NCI-H146 treated with DMSO at 0.1 percent for 48 hours (cell line): ENCODE results near the gene DENR.
"Not testable (repeated sequence)": the region's sequence is repeated elsewhere in the genome, so short reads cannot be mapped to it uniquely, and the experiment has no call there.

Experiments used
- DNase-seq: peaks from one replicate; lab custom pipeline; 2025; ENCODE audit not compliant: unreplicated experiment; lab: John Stamatoyannopoulos, UW

DENR gene

DNA sequence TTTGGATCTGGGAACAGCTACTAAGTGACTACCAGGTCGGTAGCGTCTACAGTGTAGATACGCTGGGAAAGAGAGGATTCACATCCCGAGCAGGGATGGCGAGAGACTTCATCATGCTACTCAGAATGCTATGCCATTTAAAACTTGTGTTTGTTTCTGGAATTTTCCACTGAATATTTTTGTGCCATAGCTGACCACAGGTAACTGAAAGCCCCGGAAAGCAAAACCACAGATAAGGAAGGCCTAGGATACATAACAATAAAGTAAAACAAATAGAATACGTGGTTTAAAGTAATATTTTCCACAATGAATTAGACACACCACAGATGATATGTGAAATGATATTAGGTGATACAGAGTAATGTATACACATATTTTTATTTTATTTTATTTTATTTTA is 14.1 kb upstream of the DENR start:
- DNase-seq, result no peak

DNA sequence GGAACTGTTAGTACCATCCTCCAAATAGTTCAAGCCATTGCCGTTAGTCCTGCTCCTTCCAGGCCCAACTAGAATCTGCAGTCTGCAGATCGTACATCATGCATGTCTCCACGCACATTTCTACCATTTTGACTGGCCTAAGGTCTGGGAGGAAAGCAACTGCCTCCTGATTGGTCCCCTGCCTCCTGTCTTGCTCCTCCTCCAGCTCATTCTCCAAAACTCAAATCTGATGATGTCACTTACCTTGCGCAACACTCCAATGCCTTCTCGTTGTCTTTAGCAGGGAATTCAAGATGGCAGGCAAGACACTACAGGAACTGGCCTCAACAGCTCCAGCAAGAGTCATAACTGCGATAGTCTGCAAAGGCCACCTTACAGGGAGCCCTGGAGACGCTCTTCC is 12.3 kb upstream of the DENR start:
- no peak for DNase-seq

DNA sequence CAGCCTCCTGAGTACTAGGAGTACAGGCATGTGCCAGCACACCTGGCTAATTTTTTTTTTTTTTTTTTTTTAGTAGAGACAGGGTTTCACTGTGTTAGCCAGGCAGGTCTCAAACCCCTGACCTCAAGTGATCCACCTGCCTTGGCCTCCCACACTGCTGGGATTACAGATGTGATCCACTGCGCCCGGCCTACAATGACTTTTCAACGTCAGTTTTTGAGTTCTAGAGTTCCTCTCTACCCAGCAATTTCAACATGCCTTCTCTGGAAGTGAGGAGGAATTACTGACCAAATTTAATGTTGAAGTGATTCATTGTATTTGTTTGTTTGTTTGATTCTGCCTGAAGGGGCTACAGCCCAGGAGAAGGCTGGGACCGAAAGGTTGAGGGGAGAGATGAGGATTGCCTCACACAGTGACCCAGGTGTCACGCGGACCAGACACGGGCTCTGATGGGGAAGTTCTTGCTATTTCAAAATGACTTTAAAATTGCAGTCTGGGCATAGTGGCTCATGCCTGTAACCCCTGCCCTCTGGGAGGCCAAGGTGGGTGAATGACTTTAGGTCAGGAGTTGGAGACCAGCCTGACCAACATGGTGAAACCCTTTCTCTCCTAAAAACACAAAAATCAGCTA is 8.6 kb upstream of the DENR start:
- DNase-seq, result no peak

DNA sequence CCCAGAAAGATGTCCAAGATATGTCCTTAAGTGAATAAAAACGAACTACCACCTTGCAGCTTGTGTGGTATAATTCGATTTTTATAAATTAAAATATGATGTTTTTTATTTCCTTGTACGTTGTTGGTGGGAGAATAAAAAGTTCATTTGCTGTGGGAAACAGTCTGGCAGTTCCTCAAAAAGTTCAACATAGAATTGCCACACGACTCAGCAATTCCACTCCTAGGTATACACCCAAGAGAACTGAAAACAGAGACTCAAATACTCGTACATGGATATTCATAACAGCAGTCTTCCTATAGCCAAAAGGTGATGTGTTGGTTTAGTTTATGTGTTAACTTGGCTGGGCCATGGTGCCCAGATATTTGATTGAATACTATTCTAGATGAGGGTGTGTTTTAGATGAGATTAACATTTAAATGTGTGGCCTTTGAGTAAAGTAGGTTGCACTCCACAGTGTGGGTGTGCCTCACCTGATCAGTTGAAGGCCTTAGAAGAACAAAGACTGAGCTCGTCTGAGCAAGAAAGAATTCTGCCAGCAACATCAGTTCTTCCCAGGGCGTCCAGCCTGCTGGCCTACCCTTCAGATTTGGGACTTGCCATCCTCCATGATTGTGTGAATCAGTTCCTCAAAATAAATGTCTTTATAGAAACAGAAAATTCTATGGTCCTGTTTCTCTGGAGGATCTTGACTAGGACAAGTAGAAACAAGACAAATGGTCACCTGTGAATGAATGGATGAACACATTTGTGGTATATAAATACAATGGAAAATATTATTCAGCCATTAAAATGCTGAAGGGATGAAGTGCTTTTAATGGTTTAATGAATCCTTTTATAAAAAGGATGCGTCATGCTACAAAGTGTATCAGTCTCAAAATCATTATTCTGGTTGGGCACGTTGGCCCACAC is 5.1 kb upstream of the DENR start:
- DNase-seq, result no peak

DNA sequence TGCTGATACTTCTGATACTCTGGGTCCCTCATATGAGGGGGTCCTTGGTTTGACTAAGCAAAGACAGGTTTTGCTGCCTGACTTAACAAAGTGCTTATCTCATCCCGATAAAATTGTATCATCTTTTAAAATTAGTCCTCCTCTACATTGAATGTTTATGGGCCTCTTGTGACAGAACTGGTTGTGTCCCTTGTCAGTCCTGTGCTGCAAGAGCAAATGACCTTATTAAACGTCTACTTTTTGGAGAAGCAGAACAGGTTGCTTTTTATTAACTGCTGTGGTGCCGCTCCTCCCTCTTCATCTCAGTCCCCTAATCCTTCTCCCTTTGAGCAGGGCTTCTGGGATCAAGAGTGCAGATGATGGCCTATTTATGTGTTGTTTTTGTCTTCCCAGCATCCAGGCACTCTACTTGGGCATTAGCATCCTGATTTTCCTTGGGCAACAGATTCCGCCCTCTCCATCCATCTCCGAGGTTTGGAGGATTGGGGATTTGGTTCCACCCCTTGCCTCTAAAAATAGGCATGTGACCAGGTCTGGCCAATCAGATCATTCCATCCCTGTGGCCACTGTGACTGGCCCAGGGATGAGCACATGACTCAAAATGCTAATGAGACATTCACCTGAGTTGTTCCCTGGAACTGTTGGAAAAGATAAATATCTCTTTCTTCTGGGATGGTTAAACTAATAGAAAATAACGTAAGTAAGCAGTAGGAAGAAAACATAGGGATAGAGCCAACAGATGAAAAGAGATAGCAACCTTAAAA is 2.9 kb upstream of the DENR start:
- DNase-seq, result peak; percentile 17

DNA sequence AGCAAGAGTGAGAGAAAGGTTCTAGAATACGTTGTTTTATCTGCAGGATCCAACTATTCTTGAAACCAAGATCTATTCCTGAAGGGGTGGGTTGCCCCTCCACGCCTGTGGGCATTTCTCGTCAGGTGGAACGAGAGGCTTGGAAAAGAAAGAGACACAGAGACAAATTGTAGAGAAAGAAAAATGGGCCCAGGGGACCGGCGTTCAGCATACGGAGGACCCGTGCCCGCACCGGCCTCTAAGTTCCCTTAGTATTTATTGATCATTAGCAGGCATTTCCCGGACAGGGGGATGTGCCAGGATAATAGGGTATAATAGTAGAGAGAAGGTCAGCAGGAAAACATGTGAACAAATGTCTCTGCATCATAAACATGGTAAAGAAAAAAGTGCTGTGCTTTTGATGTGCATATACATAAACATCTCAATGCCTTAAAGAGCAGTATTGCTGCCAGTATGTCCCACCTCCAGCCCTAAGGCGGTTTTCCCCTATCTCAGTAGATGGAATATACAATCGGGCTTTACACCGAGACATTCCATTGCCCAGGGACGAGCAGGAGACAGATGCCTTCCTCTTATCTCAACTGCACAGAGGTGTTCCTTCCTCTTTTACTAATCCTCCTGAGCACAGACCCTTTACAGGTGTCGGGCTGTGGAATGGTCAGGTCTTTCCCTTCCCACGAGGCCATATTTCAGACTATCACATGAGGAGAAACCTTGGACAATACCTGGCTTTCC is 1.7 kb upstream of the DENR start:
- not testable (repeated sequence) for DNase-seq

DNA sequence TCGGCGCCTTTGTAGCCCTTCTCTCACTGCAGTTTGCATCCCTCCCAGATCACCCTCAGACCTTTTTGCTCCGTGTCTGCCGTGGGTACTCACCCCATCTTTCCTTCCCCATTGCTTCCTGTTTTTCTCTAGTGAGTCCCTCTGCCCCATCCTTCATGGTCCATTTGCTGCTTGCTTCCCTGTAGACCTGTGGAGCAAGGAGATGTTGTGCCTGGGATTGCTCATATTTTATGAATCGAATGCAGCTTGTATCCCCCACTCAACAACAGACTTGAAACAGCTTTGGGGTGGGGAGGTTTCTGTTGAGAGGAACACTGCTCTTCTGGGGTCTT is 661 bp downstream of the DENR start:
- DNase-seq, result no peak

DNA sequence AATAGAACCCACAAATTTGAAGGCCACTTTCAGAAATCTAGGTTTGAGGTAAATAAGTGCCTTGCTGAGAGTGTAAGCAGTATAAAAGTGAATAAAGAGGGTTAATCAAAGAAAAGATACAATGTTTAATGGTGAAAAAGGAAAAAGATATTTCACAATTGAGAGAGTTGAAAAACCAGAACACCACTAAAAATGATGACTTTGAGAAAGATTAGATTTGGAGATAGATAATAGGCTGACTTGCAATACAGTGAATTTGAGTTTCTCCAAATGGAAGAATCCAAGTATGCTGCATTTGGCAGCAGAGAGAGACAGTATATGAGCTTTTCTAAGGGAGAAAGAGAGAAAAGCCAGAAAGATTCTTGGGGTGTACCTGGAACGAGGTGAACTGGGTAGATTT is 2.2 kb downstream of the DENR start:
- DNase-seq, result no peak

DNA sequence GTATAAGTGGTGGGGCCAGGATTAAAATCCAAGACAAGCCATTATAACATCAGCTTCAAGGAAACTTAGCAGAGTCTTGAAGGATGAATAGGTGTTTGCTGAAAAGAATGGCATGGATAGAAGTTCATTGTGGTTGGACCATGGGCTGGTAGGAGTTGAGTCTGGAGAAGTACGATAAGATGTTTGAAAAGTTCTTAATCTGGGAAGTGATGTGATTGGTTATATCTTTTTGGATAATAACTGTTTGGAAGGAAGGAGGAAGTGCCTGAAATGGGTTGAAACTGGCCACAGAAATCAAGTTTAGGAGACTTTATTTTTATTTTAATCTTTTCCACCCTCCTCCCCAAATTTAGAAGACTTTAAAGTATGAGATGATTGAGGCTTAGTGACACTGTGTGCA is 4.9 kb downstream of the DENR start:
- DNase-seq, result no peak

DNA sequence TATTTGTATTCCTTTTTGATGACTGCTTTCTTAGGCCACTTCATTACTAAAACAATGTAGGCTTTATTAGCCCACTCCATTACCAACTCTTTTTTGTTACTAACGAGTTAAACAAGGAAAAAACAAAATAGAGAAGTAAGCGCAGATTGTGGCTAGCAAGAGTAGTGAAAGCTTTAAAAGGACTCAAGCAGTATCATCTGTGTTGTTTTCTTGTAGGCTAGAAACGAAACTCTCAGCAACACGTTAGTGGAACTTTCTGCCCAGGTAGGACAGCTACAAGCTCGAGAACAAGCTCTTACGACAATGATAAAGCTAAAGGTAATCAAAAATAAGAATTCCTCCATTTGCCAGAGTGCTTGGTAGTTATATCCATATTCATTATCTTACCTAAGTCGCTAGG is 32.9 kb downstream of the DENR start:
- no peak for DNase-seq

DNA sequence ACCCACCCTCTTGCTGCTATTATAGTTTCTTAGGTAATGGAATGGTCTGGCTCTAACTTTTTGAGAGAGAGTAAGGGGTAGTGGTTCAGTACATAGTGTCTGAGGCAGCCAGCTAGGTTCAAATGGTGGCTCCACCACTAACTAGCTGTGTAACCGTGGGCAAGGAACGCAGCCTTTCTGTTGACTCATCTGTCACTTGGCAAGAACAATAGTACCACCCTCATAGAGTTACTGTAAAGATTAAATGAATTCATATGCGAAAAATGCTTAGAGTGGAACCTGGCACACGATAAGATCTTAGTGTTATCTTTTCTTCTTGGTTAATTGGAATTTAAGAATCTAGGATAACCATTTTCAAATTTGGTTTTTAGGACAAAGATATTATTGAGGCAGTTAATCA is 35.8 kb downstream of the DENR start:
- DNase-seq, result no peak

DNA sequence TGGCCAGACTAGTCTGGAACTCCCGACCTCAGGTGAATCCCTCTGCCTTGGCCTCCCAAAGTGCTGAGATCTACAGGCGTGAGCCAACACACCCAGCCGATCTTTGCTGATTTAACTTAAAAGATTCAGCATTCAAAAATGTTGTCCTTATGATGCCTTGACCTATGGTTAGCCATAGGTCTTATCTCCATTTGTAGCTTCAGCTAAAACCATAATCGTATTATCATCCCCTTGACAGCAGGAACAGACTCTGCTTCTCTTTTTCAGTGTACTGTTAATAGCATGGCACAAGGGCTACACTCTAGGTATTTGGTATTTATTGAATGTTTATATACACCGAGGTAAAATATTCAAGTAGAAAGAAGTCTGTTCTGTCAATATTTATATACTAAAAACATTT is 37.0 kb downstream of the DENR start:
- DNase-seq, result no peak

DNA sequence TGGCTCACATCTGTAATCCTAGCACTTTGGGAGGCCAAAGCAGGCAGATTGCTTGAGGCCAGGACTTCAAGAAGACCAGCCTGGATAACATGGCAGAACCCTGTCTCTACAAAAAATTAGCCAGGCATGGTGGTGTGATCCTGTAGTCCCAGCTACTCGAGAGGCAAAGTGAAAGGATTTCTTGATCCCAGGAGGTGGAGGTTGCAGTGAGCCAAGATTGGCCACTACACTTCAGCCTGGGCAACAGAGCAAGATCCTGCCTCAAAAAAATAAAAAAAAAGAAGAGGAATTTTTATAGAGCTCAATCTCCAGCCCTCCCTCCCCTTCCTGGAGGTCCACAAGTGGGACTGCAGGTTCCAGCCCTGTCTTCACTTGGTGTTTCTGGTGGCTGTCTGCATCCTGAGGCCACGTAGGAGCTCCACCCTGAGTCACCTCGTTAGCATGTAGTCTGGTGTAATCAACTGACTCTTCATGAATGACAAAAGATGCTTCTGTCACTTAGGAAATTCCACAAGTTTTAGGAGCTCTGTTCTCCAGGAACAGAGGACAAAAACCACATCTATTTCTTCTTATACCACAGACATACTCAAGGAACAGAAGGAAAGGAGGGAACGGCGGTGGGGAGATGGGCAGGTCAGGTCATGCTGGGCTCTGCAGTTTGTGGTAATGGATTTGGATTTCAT is 37.9 kb downstream of the DENR start:
- no peak for DNase-seq

DNA sequence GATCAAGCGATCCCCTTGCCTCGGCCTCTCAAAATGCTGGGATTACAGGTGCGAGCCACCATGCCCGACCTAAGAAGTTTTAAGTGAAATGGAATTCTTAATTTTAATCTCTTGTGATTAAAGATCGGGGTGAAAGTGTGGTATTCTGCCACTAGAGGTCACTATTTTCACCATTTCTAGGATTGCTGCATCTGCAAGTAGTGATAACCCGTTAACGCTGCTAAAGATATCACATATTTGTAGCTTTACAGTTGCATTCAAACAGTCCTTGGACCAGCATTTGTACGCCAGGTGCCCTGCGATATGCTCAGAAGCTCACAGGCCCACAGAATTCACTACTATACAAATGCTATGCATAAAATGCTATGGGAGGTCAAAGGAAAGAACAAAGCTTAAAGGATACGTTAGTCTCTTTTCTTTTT is 41.1 kb downstream of the DENR start:
- DNase-seq, result peak; percentile 12

DNA sequence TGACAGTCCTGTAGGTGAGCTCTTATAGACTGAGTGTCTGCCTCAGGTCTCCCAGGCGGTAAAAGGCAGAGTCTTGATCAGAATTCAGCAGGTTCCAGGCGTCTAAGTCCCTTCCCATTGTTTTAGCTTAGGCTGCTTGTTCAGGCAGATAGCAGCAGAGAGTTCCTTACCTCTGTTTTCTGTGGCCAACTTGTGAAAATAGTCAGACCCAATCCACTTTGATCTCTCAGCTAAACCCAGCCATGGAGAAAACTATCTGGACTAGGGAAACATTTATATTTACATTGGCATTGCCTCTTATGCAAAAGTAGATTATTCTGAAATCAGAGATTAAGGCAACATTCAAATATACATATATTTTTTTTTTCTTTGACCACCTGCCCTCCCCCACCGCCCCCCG is 43.2 kb downstream of the DENR start:
- DNase-seq, result no peak

DNA sequence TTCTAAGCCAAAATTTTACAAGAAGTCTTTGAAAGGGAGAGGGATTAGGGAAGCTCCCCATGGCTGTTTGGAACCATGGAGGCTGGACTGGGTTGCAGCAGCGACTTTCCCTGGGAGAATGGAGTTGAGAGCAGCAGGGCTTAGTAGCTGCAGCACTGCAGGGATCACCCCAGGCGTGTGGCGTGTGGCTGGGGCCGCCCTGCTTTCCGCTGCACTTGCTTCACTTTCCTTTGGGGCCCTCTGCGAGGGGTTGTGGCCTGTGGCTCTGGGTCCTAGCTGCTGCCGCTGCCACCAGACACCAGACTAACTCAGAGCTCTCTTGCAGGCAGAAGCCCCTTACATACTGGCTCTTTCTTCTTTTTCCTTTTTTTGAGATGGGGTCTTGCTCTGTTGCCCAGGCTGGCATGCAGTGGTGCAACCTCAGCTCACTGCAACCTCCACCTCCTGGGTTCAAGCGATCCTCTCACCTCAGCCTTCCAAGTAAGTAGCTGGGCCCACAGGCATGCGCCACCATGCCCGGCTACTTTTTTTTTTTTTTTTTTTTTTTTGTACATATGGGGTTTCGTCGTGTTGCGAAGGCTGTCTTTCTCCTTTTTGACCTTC is 47.1 kb downstream of the DENR start:
- no peak for DNase-seq

DNA sequence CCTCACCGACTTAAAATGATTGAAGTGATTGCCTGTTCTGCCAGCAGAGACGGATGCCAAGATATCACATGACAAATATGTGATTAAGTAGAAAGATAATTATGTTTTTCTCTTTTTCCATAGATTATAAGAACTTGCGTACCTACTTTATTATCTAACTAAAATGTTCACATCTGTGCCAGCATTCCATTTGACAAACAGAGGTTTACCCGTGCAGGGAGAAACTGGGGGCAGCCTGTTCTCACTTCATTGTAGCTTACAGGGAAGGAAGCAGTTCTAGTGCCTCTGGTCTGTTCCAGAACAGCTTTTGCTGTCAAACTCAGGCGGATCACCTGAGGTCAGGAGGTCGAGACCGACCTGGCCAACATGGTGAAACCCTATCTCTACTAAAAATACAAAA is 51.3 kb downstream of the DENR start:
- DNase-seq, result no peak

DNA sequence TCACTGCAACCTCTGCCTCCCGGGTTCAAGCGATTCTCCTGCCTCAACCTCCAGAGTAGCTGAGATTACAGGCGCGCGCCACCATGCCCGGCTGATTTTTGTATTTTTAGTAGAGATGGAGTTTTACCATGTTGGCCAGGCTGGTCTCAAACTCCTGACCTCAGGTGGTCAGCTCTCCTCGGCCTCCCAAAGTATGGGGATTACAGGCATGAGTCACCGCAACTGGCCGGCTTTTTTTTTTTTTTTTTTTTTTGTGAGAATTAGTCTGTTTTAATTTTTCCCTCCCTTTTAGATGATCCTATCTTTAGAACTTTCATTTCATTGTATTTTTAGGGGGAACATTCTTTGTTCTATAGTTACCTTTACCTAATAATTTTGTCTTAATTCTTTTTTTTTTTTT is 52.3 kb downstream of the DENR start:
- not testable (repeated sequence) for DNase-seq

DNA sequence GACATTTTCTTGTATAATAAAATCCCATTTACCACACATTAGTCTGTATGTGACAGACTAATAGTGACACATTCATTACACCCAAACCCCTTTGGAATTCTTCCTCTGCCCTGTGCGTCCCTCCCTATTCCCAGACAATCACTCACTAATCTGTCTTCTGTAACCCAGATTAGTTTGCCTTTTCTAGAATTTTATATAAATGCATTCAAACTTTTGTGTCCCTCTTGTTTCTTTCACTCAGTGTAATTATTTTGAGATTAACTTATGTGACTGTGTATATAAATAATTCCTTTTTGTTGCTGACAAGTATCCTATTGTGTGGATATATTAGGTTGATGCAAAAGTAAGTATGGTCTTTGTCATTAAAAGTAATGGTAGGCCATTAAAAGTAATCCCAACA is 55.0 kb downstream of the DENR start:
- DNase-seq, result no peak

DNA sequence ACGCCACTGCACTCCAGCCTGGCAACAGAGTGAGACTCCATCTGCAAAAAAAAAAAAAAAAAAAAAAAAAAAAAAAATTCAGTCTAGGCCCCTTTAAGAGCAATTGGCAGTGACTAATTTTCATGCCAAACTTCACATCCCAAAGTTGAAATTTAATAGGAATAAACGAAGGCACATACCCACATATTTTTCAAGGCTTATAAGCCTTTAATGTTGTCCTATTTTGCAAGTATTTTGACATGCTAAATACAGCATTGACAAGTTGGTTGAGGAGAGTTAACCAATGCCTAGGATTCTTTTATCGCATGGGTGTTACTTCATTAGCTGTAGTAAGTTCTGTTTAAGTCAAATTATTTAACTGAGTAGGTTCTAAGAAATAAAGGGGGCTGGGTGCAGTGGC is 59.2 kb downstream of the DENR start:
- no peak for DNase-seq
